K562 (cell line): Measurements from ENCODE around the gene CCDC69. TPM values are rescaled to one million over a fixed set of nuclear protein-coding genes. Genes with fewer than 3 reads are reported as not detected.

Source experiments
- ATAC-seq: fragments of 200-7000 bp; cut with Tn5 transposase; 3 replicates; pipeline ENCODE4 v1.9.1; 2020; ENCODE audit warnings: moderate library complexity
- BruUV-seq: library from RNA; stranded (reverse); fragments of 400-500 nt; replicated peaks from 2 replicates; lab custom pipeline; 2021; lab: Mats Ljungman, UMichigan
- CTCF ChIA-PET: fragments of 300-600 bp; formaldehyde crosslinking; extraction: SDS; loops from one replicate; lab custom pipeline; 2021; ENCODE audit warnings: low intra/inter-chr PET ratio; lab: Yijun Ruan, JAX
- POLR2A ChIA-PET: fragments of 300-600, 350-650 bp; sonication (Branson Sonifier 250); formaldehyde crosslinking; extraction: SDS; loops from one replicate; lab custom pipeline; 2021; ENCODE audit warnings: antibody characterized with exemption, inconsistent platforms; lab: Yijun Ruan, JAX
- DNase-seq, 4 experiments: peaks; one replicate each; pipeline versions ENCODE4 v3.0.0 to v3.0.0-alpha.2; 2011 to 2018; ENCODE audit warnings: low spot score in 3 of 4, mixed read lengths in 3 of 4; ENCODE audit errors: extremely low read depth in 1 of 4
- FAIRE-seq: peaks from 2 replicates; lab custom pipeline; 2011; peaks lifted over from hg19 to GRCh38; lab: Jason Lieb, UNC
- H2AFZ ChIP-seq: 2 replicates; pipeline ENCODE4 v1.6.0; 2011; ENCODE audit warnings: low read depth, low read length, control low read depth, inconsistent platforms
- H3K27ac ChIP-seq: fragments of 200-600 bp; 3 replicates; pipeline ENCODE4 v1.8.0; 2011; ENCODE audit warnings: low read depth, mild to moderate bottlenecking, control low read depth, inconsistent platforms, low read length, moderate library complexity, mixed read lengths; ENCODE audit errors: extremely low read depth
- H3K27me3 ChIP-seq, 2 experiments: fragments of 300-600 bp in 1 of 2; 2 replicates in 1 of 2; 3 replicates in 1 of 2; pipeline versions ENCODE4 v1.6.0 to v1.8.0; 2011; ENCODE audit warnings: inconsistent platforms in 2 of 2, low read length in 2 of 2, mild to moderate bottlenecking in 1 of 2, mixed read lengths in 1 of 2, moderate library complexity in 1 of 2; ENCODE audit not compliant: control insufficient read depth in 2 of 2, insufficient read depth in 2 of 2
- H3K36me3 ChIP-seq: fragments of 300-600 bp; 3 replicates; pipeline ENCODE4 v1.8.0; 2011; ENCODE audit warnings: mild to moderate bottlenecking, low read length, inconsistent platforms; ENCODE audit not compliant: control insufficient read depth, insufficient read depth
- H3K4me1 ChIP-seq, 2 experiments: fragments of 200-600 bp in 1 of 2; replicated peaks in 1 of 2; 2 replicates in 1 of 2; 3 replicates in 1 of 2; pipeline versions ENCODE4 v1.5.1 to v1.8.0; 2011; ENCODE audit warnings: inconsistent platforms in 2 of 2, low read length in 2 of 2, mild to moderate bottlenecking in 1 of 2, mixed read lengths in 1 of 2, moderate library complexity in 1 of 2; ENCODE audit not compliant: control insufficient read depth in 2 of 2, insufficient read depth in 2 of 2
- H3K4me2 ChIP-seq: 2 replicates; pipeline ENCODE4 v1.6.1; 2011; ENCODE audit warnings: low read length, control low read depth, inconsistent platforms, mixed read lengths; ENCODE audit not compliant: insufficient read depth
- H3K4me3 ChIP-seq: fragments of 200-600 bp; sonication (generic), shearing (Covaris generic); 2 replicates; pipeline ENCODE4 v1.5.1; 2016; ENCODE audit warnings: control low read depth, inconsistent platforms
- H3K79me2 ChIP-seq: fragments of 200-600 bp; 3 replicates; pipeline ENCODE4 v1.8.0; 2011; ENCODE audit warnings: low read length, inconsistent platforms; ENCODE audit not compliant: control insufficient read depth, insufficient read depth
- H3K9ac ChIP-seq, 2 experiments: 2 replicates each; pipeline versions ENCODE4 v1.6.0 to v1.6.1; 2011; ENCODE audit warnings: low read depth in 2 of 2, low read length in 2 of 2, control low read depth in 1 of 2, inconsistent platforms in 1 of 2, mild to moderate bottlenecking in 1 of 2, mixed read lengths in 1 of 2; ENCODE audit not compliant: insufficient read depth in 1 of 2
- H3K9me1 ChIP-seq: one replicate; pipeline ENCODE4 v1.6.0; 2011; ENCODE audit warnings: inconsistent platforms, mild to moderate bottlenecking, low read length, moderate library complexity; ENCODE audit not compliant: control insufficient read depth, insufficient read depth
- H3K9me3 ChIP-seq: replicated peaks from 2 replicates; pipeline ENCODE4 v1.5.1; 2011; ENCODE audit warnings: low read depth, low read length, inconsistent platforms; ENCODE audit not compliant: control insufficient read depth, insufficient read depth
- H4K20me1 ChIP-seq: replicated peaks from 2 replicates; pipeline ENCODE4 v1.6.1; 2011; ENCODE audit warnings: low read length, inconsistent platforms, mixed read lengths; ENCODE audit not compliant: control insufficient read depth, insufficient read depth
- C11orf30 ChIP-seq: fragments of 450-650 bp; IDR thresholded peaks from 2 replicates; pipeline ENCODE4 v1.6.1; 2016; ENCODE audit warnings: low read depth, mild to moderate bottlenecking
- CBFA2T3 ChIP-seq: fragments of 450-650 bp; IDR thresholded peaks from 2 replicates; pipeline ENCODE4 v1.6.1; 2017
- CBX5 ChIP-seq: IDR thresholded peaks from 2 replicates; pipeline ENCODE4 v1.6.1; 2014; ENCODE audit warnings: low read depth, borderline replicate concordance
- ELK3 ChIP-seq: fragments of 450-650 bp; formaldehyde crosslinking; IDR thresholded peaks from 2 replicates; pipeline ENCODE4 v1.4.0; 2020; ENCODE audit warnings: mild to moderate bottlenecking
- FOSL1 ChIP-seq: fragments of 200-800 bp; sonication (Bioruptor generic); conservative IDR thresholded peaks from 2 replicates; pipeline ENCODE4 v1.6.1; 2016; ENCODE audit warnings: missing genetic modification characterization, missing compliant biosample characterization
- GTF2A2 ChIP-seq: IDR thresholded peaks from 2 replicates; pipeline ENCODE4 v1.6.1; 2016; ENCODE audit warnings: mild to moderate bottlenecking, missing genetic modification characterization, missing compliant biosample characterization
- HDAC3 ChIP-seq: fragments of 450-650 bp; IDR thresholded peaks from 2 replicates; pipeline ENCODE4 v1.6.1; 2018; ENCODE audit warnings: borderline replicate concordance, mild to moderate bottlenecking, moderate library complexity; ENCODE audit not compliant: partially characterized antibody
- MIER1 ChIP-seq: fragments of 450-650 bp; IDR thresholded peaks from 2 replicates; pipeline ENCODE4 v1.6.1; 2016; ENCODE audit warnings: antibody characterized with exemption, mild to moderate bottlenecking, low read depth
- NCOA4 ChIP-seq: fragments of 450-650 bp; IDR thresholded peaks from 2 replicates; pipeline ENCODE4 v1.6.1; 2018; ENCODE audit warnings: mild to moderate bottlenecking; ENCODE audit not compliant: partially characterized antibody
- POLR2AphosphoS2 ChIP-seq: IDR thresholded peaks from 2 replicates; pipeline ENCODE4 v1.6.1; 2012; ENCODE audit warnings: low read length, improper control_type of control experiment
- SAP30 ChIP-seq: fragments of 200-600 bp; sonication (generic); IDR thresholded peaks from 2 replicates; pipeline ENCODE4 v1.6.1; 2012; ENCODE audit warnings: borderline replicate concordance, low read depth, mild to moderate bottlenecking, moderate library complexity, low read length, control low read depth, inconsistent platforms; ENCODE audit not compliant: insufficient read depth, poor library complexity, severe bottlenecking
- ZBTB1 ChIP-seq: sonication (generic); formaldehyde crosslinking; IDR thresholded peaks from 2 replicates; pipeline ENCODE4 v1.8.1; 2023; ENCODE audit warnings: missing genetic modification reagents, low read depth, mild to moderate bottlenecking, borderline replicate concordance
- ZHX1 ChIP-seq: fragments of 150-350 bp; conservative IDR thresholded peaks from 2 replicates; pipeline ENCODE4 v1.6.1; 2014; ENCODE audit warnings: low read length
- ZNF695 ChIP-seq: fragments of 450-650 bp; formaldehyde crosslinking; IDR thresholded peaks from 2 replicates; pipeline ENCODE4 v1.4.0; 2020; ENCODE audit warnings: mild to moderate bottlenecking, moderate library complexity
- WGBS: fragments of 100-300 bp; shearing (Covaris generic); methylation state at CpG from one replicate; pipeline ENCODE4 v1.1.6; 2016; ENCODE audit warnings: low coverage, mixed read lengths; ENCODE audit not compliant: insufficient coverage; ENCODE audit errors: missing lambda C conversion rate; 5-methylcytosine and 5-hydroxymethylcytosine counted together
- in situ Hi-C: fragments of 300-500 bp; cut with MboI; formaldehyde crosslinking; loops from 4 replicates; pipeline ENCODE4 v1.15.0; 2018; ENCODE audit warnings: inconsistent platforms, mixed read lengths
- intact Hi-C: fragments of 100-400 bp; cut with micrococcal nuclease; formaldehyde crosslinking; loops from 2 replicates; pipeline ENCODE4 v1.14.2; 2022
- polyA plus RNA-seq, 8 experiments: library from polyadenylated mRNA; depleted of rRNA in 4 of 8; stranded (reverse) in 5 of 8; unstranded in 3 of 8; fragments of >200 nt; fragmentation: Nextera tagmentation in 2 of 8; fragmentation: Illumina TruSeq in 1 of 8; extraction: Ambion mirVana in 2 of 8; extraction: Trizol in 1 of 8; gene quantifications; 2 replicates each; pipeline versions ENCODE4 v1.2.1 to v1.2.3, GENCODE V29; 2011 to 2014; ENCODE audit warnings: inconsistent platforms in 1 of 8, missing spikeins in 1 of 8
- total RNA-seq, 7 experiments: library from RNA; depleted of rRNA in 6 of 7; stranded (reverse); fragments of >200 nt in 6 of 7; fragmentation: Illumina TruSeq in 2 of 7; extraction: Trizol in 2 of 7; gene quantifications; 2 replicates each; pipeline versions ENCODE4 v1.2.1 to v1.2.3, GENCODE V29; 2011 to 2021; ENCODE audit warnings: low replicate concordance in 1 of 7

The CCDC69 gene
- total and polyA plus RNA-seq, 9 of the 15 experiments (the other 6 are each of a cell fraction or from before 2014, with no cell fraction given): 0.65 to 12.2 (median 7.6) TPM

GRCh38 chr5:151196556-151197290, 27.2 kb downstream of the CCDC69 start:
- Histone ChIP-seq H3K79me2 (no peaks in the 10 kb centered on the region), H3K27ac (no peak overlapping the region), H3K9ac (no peak overlapping the region), H4K20me1 (no peaks in the 10 kb centered on the region), H2AFZ (no peak overlapping the region), H3K36me3 (no peaks in the 10 kb centered on the region), H3K4me1 (no peaks in the 10 kb centered on the region), H3K4me3 (no peak overlapping the region), H3K9me3 (peaks cover 3% of the 10 kb centered on the region; the same call in 1 of the 2 replicates), H3K9me1 (no peaks in the 10 kb centered on the region), H3K27me3 (no peaks in the 10 kb centered on the region), H3K4me2 (no peak overlapping the region)
- 44% methylated on average over 5 of the region's 5 CpGs for WGBS
- ChIA-PET CTCF (no interaction called here), POLR2A (no interaction called here)
- no peak for FAIRE-seq
- in situ Hi-C loops (no loop called here), intact Hi-C loops (no loop called here)
- ATAC-seq: no peak
- no peak for DNase-seq
- no TSS peak for BruUV-seq
- TF ChIP-seq C11orf30 (no peak), ZHX1 (no peak), FOSL1 (no peak), CBFA2T3 (no peak), CBX5 (no peak), ZBTB1 (CRISPR knock-in tag) (no peak), MIER1 (no peak), POLR2AphosphoS2 (no peak), ELK3 (CRISPR knock-in tag) (no peak), ZNF695 (CRISPR knock-in tag) (no peak), SAP30 (no peak), HDAC3 (no peak), NCOA4 (no peak), GTF2A2 (tag) (no peak)
